Activated T-helper 17 cell treated with anti-CD3 and anti-CD28 coated beads, Interleukin-2, amount 50 U/mL, for 72 hours (primary cell): Measurements from ENCODE around the gene RAMP1. TPM values are rescaled to one million over a fixed set of nuclear protein-coding genes. Genes with fewer than 3 reads are reported as not detected.

Experiments used
- ATAC-seq: fragments of 150-1000 bp; cut with Tn5 transposase; replicated peaks from 2 replicates; pipeline ENCODE4 v1.10.0; 2021; ENCODE audit warnings: mild to moderate bottlenecking, moderate library complexity
- H3K27ac Mint-ChIP-seq: one replicate; pipeline ENCODE4 v1.8.0; 2022; ENCODE audit warnings: mixed read lengths
- H3K27me3 Mint-ChIP-seq: one replicate; pipeline ENCODE4 v1.8.0; 2022; ENCODE audit warnings: mixed read lengths
- H3K36me3 Mint-ChIP-seq: one replicate; pipeline ENCODE4 v1.8.0; 2022; ENCODE audit warnings: low read depth, mild to moderate bottlenecking, mixed read lengths
- H3K4me1 Mint-ChIP-seq: one replicate; pipeline ENCODE4 v1.8.0; 2022; ENCODE audit warnings: mixed read lengths
- H3K4me3 Mint-ChIP-seq: one replicate; pipeline ENCODE4 v1.8.0; 2022; ENCODE audit warnings: mild to moderate bottlenecking, mixed read lengths
- H3K9me3 Mint-ChIP-seq: one replicate; pipeline ENCODE4 v1.8.0; 2022; ENCODE audit warnings: mixed read lengths
- total RNA-seq, 2 donors: library from RNA; stranded (reverse); gene quantifications; one replicate each; pipeline ENCODE4 v1.2.3, GENCODE V29; 2022

RAMP1 gene
- total RNA-seq, 2 donors from 2014 or later, result 0.54 TPM; not detected in 1

GRCh38 chr2:237904831-237905599 is 45.6 kb downstream of the RAMP1 start:
- Mint-ChIP-seq H3K27ac (peak overlapping the region; percentile 77), H3K4me3 (peak overlapping the region; percentile 55), H3K9me3 (peaks cover 6% of the 10 kb centered on the region), H3K36me3 (no peaks in the 10 kb centered on the region), H3K4me1 (peaks cover 15% of the 10 kb centered on the region), H3K27me3 (no peaks in the 10 kb centered on the region)
- peak; percentile 74 for ATAC-seq

- no peak overlapping the region for H3K4me3 Mint-ChIP-seq
- H3K27me3 Mint-ChIP-seq, result no peaks in the 10 kb centered on the region
- H3K4me1 Mint-ChIP-seq, result peaks cover 9% of the 10 kb centered on the region
- H3K36me3 Mint-ChIP-seq, result no peaks in the 10 kb centered on the region
- no peak for ATAC-seq
- H3K9me3 Mint-ChIP-seq, result peaks cover 6% of the 10 kb centered on the region
- no peak overlapping the region for H3K27ac Mint-ChIP-seq
These were observed 47.7 kb downstream of the RAMP1 start for GRCh38 chr2:237907144-237907543.

- Mint-ChIP-seq H3K4me3 (no peak overlapping the region), H3K36me3 (no peaks in the 10 kb centered on the region), H3K9me3 (peaks cover 6% of the 10 kb centered on the region), H3K27ac (no peak overlapping the region), H3K27me3 (no peaks in the 10 kb centered on the region), H3K4me1 (peaks cover 9% of the 10 kb centered on the region)
- ATAC-seq, result no peak
These were observed 49.8 kb downstream of the RAMP1 start for GRCh38 chr2:237909075-237909695.

GRCh38 chr2:237909801-237910475 is 50.5 kb downstream of the RAMP1 start:
- H3K9me3 Mint-ChIP-seq, result peaks cover 6% of the 10 kb centered on the region
- no peak overlapping the region for H3K27ac Mint-ChIP-seq
- no peaks in the 10 kb centered on the region for H3K27me3 Mint-ChIP-seq
- H3K4me1 Mint-ChIP-seq, result peaks cover 7% of the 10 kb centered on the region
- H3K36me3 Mint-ChIP-seq, result no peaks in the 10 kb centered on the region
- ATAC-seq, result no peak
- no peak overlapping the region for H3K4me3 Mint-ChIP-seq

GRCh38 chr2:237910576-237911362 is 51.3 kb downstream of the RAMP1 start:
- Mint-ChIP-seq H3K9me3 (peaks cover 6% of the 10 kb centered on the region), H3K27ac (peak overlapping the region; percentile 2), H3K4me1 (no peaks in the 10 kb centered on the region), H3K36me3 (no peaks in the 10 kb centered on the region), H3K4me3 (no peak overlapping the region), H3K27me3 (no peaks in the 10 kb centered on the region)
- ATAC-seq, result no peak

- no peaks in the 10 kb centered on the region for H3K4me1 Mint-ChIP-seq
- no peaks in the 10 kb centered on the region for H3K27me3 Mint-ChIP-seq
- H3K36me3 Mint-ChIP-seq, result no peaks in the 10 kb centered on the region
- no peak overlapping the region for H3K4me3 Mint-ChIP-seq
- H3K27ac Mint-ChIP-seq, result no peak overlapping the region
- ATAC-seq, result no peak
- peaks cover 6% of the 10 kb centered on the region for H3K9me3 Mint-ChIP-seq
These were observed 52.1 kb downstream of the RAMP1 start for GRCh38 chr2:237911363-237912017.

GRCh38 chr2:237912271-237913192 is 53.1 kb downstream of the RAMP1 start:
- no peaks in the 10 kb centered on the region for H3K4me1 Mint-ChIP-seq
- ATAC-seq, result no peak
- no peak overlapping the region for H3K27ac Mint-ChIP-seq
- H3K4me3 Mint-ChIP-seq, result no peak overlapping the region
- no peaks in the 10 kb centered on the region for H3K27me3 Mint-ChIP-seq
- peaks cover 2% of the 10 kb centered on the region for H3K9me3 Mint-ChIP-seq
- no peaks in the 10 kb centered on the region for H3K36me3 Mint-ChIP-seq

- no peaks in the 10 kb centered on the region for H3K4me1 Mint-ChIP-seq
These were observed 53.9 kb downstream of the RAMP1 start for GRCh38 chr2:237913193-237913917.

GRCh38 chr2:237915576-237915975 is 56.2 kb downstream of the RAMP1 start:
- H3K4me3 Mint-ChIP-seq, result no peak overlapping the region
- ATAC-seq, result no peak
- H3K27ac Mint-ChIP-seq, result no peak overlapping the region

More at GRCh38 chr2:237913193-237913917, 53.9 kb downstream of the RAMP1 start:
- Mint-ChIP-seq H3K36me3 (no peaks in the 10 kb centered on the region), H3K4me3 (no peak overlapping the region), H3K9me3 (no peaks in the 10 kb centered on the region), H3K27me3 (no peaks in the 10 kb centered on the region), H3K27ac (no peak overlapping the region)
- ATAC-seq, result no peak

GRCh38 chr2:237916296-237916695 is 56.9 kb downstream of the RAMP1 start:
- H3K27me3 Mint-ChIP-seq, result no peaks in the 10 kb centered on the region
- ATAC-seq, result no peak
- H3K4me1 Mint-ChIP-seq, result no peaks in the 10 kb centered on the region
- H3K4me3 Mint-ChIP-seq, result no peak overlapping the region
- no peaks in the 10 kb centered on the region for H3K36me3 Mint-ChIP-seq
- no peak overlapping the region for H3K27ac Mint-ChIP-seq
- H3K9me3 Mint-ChIP-seq, result no peaks in the 10 kb centered on the region

More at GRCh38 chr2:237915576-237915975, 56.2 kb downstream of the RAMP1 start:
- H3K27me3 Mint-ChIP-seq, result no peaks in the 10 kb centered on the region
- no peaks in the 10 kb centered on the region for H3K4me1 Mint-ChIP-seq
- no peaks in the 10 kb centered on the region for H3K9me3 Mint-ChIP-seq
- no peaks in the 10 kb centered on the region for H3K36me3 Mint-ChIP-seq

GRCh38 chr2:237917696-237918374 is 58.4 kb downstream of the RAMP1 start:
- no peaks in the 10 kb centered on the region for H3K36me3 Mint-ChIP-seq
- H3K27ac Mint-ChIP-seq, result no peak overlapping the region
- no peaks in the 10 kb centered on the region for H3K4me1 Mint-ChIP-seq
- no peaks in the 10 kb centered on the region for H3K27me3 Mint-ChIP-seq
- no peak for ATAC-seq
- no peaks in the 10 kb centered on the region for H3K9me3 Mint-ChIP-seq
- H3K4me3 Mint-ChIP-seq, result no peak overlapping the region

- H3K27me3 Mint-ChIP-seq, result no peaks in the 10 kb centered on the region
- H3K4me3 Mint-ChIP-seq, result no peak overlapping the region
- ATAC-seq, result no peak
- no peaks in the 10 kb centered on the region for H3K9me3 Mint-ChIP-seq
- H3K36me3 Mint-ChIP-seq, result no peaks in the 10 kb centered on the region
- H3K27ac Mint-ChIP-seq, result no peak overlapping the region
- no peaks in the 10 kb centered on the region for H3K4me1 Mint-ChIP-seq
These were observed 60.2 kb downstream of the RAMP1 start for GRCh38 chr2:237919593-237919992.
